SK-N-SH (cell line): Measurements from ENCODE around the gene MEGF10. TPM values are rescaled to one million over a fixed set of nuclear protein-coding genes. Genes with fewer than 3 reads are reported as not detected.
"Not testable (repeated sequence)": the region's sequence is repeated elsewhere in the genome, so short reads cannot be mapped to it uniquely, and the experiment has no call there.

ENCODE experiments used
- CTCF ChIA-PET: fragments of 300-600, 350-600 bp; formaldehyde crosslinking; extraction: SDS; loops from one replicate; lab custom pipeline; 2021; lab: Yijun Ruan, JAX
- POLR2A ChIA-PET: fragments of 350-600 bp; sonication (Branson Sonifier 250); formaldehyde crosslinking; extraction: SDS; loops from one replicate; lab custom pipeline; 2020; ENCODE audit warnings: antibody characterized with exemption, inconsistent platforms; lab: Yijun Ruan, JAX
- DNase-seq: peaks from one replicate; pipeline ENCODE4 v3.0.0; 2012
- H2AFZ ChIP-seq: fragments of 200-600 bp; sonication (generic); 2 replicates; pipeline ENCODE4 v1.8.1; 2016; ENCODE audit warnings: antibody characterized with exemption, mild to moderate bottlenecking, low read depth
- H3F3A ChIP-seq: fragments of 200-600 bp; sonication (generic); replicated peaks from 2 replicates; pipeline ENCODE3; 2016; ENCODE audit warnings: antibody characterized with exemption, mild to moderate bottlenecking; ENCODE audit not compliant: insufficient read depth
- H3K27ac ChIP-seq, 2 experiments: fragments of 200-500 bp in 1 of 2; fragments of 200-600 bp in 1 of 2; sonication (Bioruptor generic) in 1 of 2; sonication (generic), shearing (Covaris generic) in 1 of 2; 2 replicates each; pipeline versions ENCODE4 v1.5.1 to v1.6.1; 2014 to 2016; ENCODE audit warnings: low read depth in 2 of 2, inconsistent platforms in 1 of 2, low read length in 1 of 2, mild to moderate bottlenecking in 1 of 2, mixed read lengths in 1 of 2
- H3K27me3 ChIP-seq: fragments of 200-600 bp; sonication (generic), shearing (Covaris generic); 2 replicates; pipeline ENCODE4 v1.6.1; 2016; ENCODE audit warnings: mixed run types; ENCODE audit not compliant: insufficient read depth
- H3K36me3 ChIP-seq, 2 experiments: fragments of 200-500 bp in 1 of 2; fragments of 200-600 bp in 1 of 2; sonication (Bioruptor generic) in 1 of 2; sonication (generic) in 1 of 2; replicated peaks in 1 of 2; 2 replicates each; pipeline versions ENCODE3 to v1.5.1; 2014 to 2016; ENCODE audit warnings: low read length in 1 of 2, mild to moderate bottlenecking in 1 of 2; ENCODE audit not compliant: insufficient read depth in 2 of 2, control insufficient read depth in 1 of 2
- H3K4me1 ChIP-seq, 2 experiments: fragments of 200-500 bp in 1 of 2; fragments of 200-600 bp in 1 of 2; sonication (Bioruptor generic) in 1 of 2; sonication (generic), shearing (Covaris generic) in 1 of 2; 2 replicates each; pipeline versions ENCODE4 v1.5.1 to v1.6.1; 2014 to 2016; ENCODE audit warnings: low read depth in 1 of 2, low read length in 1 of 2, mixed run types in 1 of 2; ENCODE audit not compliant: insufficient read depth in 2 of 2, control insufficient read depth in 1 of 2
- H3K4me2 ChIP-seq: fragments of 200-600 bp; sonication (generic), shearing (Covaris generic); 2 replicates; pipeline ENCODE4 v1.6.1; 2017; ENCODE audit warnings: mixed run types
- H3K4me3 ChIP-seq, 2 experiments: fragments of 200-500 bp in 1 of 2; fragments of 200-600 bp in 1 of 2; sonication (Bioruptor generic) in 1 of 2; sonication (generic), shearing (Covaris generic) in 1 of 2; 2 replicates each; pipeline versions ENCODE4 v1.5.1 to v1.8.1; 2014 to 2016; ENCODE audit warnings: low read depth in 2 of 2, inconsistent platforms in 1 of 2, low read length in 1 of 2, mild to moderate bottlenecking in 1 of 2, mixed read lengths in 1 of 2, moderate library complexity in 1 of 2
- H3K79me2 ChIP-seq: fragments of 200-600 bp; sonication (generic); 2 replicates; pipeline ENCODE4 v1.8.1; 2017; ENCODE audit warnings: mild to moderate bottlenecking; ENCODE audit not compliant: insufficient read depth
- H3K9ac ChIP-seq: fragments of 200-600 bp; sonication (generic); 2 replicates; pipeline ENCODE4 v1.6.1; 2017; ENCODE audit warnings: mixed run types
- H3K9me2 ChIP-seq: fragments of 200-600 bp; sonication (generic); 2 replicates; pipeline ENCODE4 v1.6.1; 2017; ENCODE audit warnings: mixed run types
- H3K9me3 ChIP-seq: fragments of 200-600 bp; sonication (generic); 2 replicates; pipeline ENCODE4 v1.6.1; 2017; ENCODE audit warnings: mixed run types, mild to moderate bottlenecking, moderate library complexity
- H4K20me1 ChIP-seq: fragments of 200-600 bp; sonication (generic); 2 replicates; pipeline ENCODE4 v1.6.1; 2017; ENCODE audit warnings: mild to moderate bottlenecking, mixed run types; ENCODE audit not compliant: insufficient read depth
- CHD2 ChIP-seq: fragments of 150-350 bp; IDR thresholded peaks from 2 replicates; pipeline ENCODE4 v1.6.1; 2018; ENCODE audit warnings: low read length; ENCODE audit not compliant: partially characterized antibody
- CTCF ChIP-seq: fragments of 200-600 bp; sonication (generic); IDR thresholded peaks from 2 replicates; pipeline ENCODE4 v1.6.1; 2017; ENCODE audit warnings: antibody characterized with exemption, mild to moderate bottlenecking, moderate library complexity
- ELF1 ChIP-seq: IDR thresholded peaks from 2 replicates; pipeline ENCODE4 v1.4.0; 2012
- EP300 ChIP-seq, 2 experiments: IDR thresholded peaks; 2 replicates each; pipeline versions ENCODE4 v1.4.0 to v1.6.1; 2012; ENCODE audit warnings: borderline replicate concordance in 1 of 2, low read depth in 1 of 2, low read length in 1 of 2
- EZH2phosphoT487 ChIP-seq: fragments of 200-600 bp; sonication (generic); IDR thresholded peaks from 2 replicates; pipeline ENCODE4 v1.6.1; 2017; ENCODE audit warnings: low read depth, mixed run types, mild to moderate bottlenecking, antibody characterized with exemption, moderate library complexity, borderline replicate concordance
- FOSL2 ChIP-seq: IDR thresholded peaks from 2 replicates; pipeline ENCODE4 v1.4.0; 2012; ENCODE audit warnings: low read depth, mild to moderate bottlenecking, moderate library complexity, borderline replicate concordance
- GABPA ChIP-seq: IDR thresholded peaks from 2 replicates; pipeline ENCODE4 v1.4.0; 2012; ENCODE audit warnings: low read depth, mild to moderate bottlenecking
- JUND ChIP-seq: IDR thresholded peaks from 2 replicates; pipeline ENCODE4 v1.4.0; 2012
- MEF2A ChIP-seq: IDR thresholded peaks from 2 replicates; pipeline ENCODE4 v1.4.0; 2012; ENCODE audit warnings: low read depth, borderline replicate concordance
- NRF1 ChIP-seq: IDR thresholded peaks from 2 replicates; pipeline ENCODE4 v1.6.1; 2012; ENCODE audit warnings: low read depth, mild to moderate bottlenecking, low read length
- POLR2AphosphoS5 ChIP-seq: IDR thresholded peaks from 2 replicates; pipeline ENCODE4 v1.6.1; 2012; ENCODE audit warnings: low read depth, low read length
- RAD21 ChIP-seq: IDR thresholded peaks from 2 replicates; pipeline ENCODE4 v1.6.1; 2012; ENCODE audit warnings: mild to moderate bottlenecking, low read length
- RCOR1 ChIP-seq: fragments of 150-350 bp; IDR thresholded peaks from 2 replicates; pipeline ENCODE4 v1.6.1; 2017; ENCODE audit warnings: antibody characterized with exemption, low read length
- SIN3A ChIP-seq: IDR thresholded peaks from 2 replicates; pipeline ENCODE4 v1.6.1; 2012; ENCODE audit warnings: low read depth, mild to moderate bottlenecking, low read length, moderate library complexity, borderline replicate concordance
- SMC3 ChIP-seq: IDR thresholded peaks from 2 replicates; pipeline ENCODE4 v1.6.1; 2012; ENCODE audit warnings: low read depth, low read length, improper control_type of control experiment
- TAF1 ChIP-seq: IDR thresholded peaks from 2 replicates; pipeline ENCODE4 v1.6.1; 2012; ENCODE audit warnings: low read depth, mild to moderate bottlenecking, low read length, moderate library complexity, borderline replicate concordance
- TCF12 ChIP-seq: IDR thresholded peaks from 2 replicates; pipeline ENCODE4 v1.4.0; 2012
- USF1 ChIP-seq: IDR thresholded peaks from 2 replicates; pipeline ENCODE4 v1.4.0; 2012; ENCODE audit warnings: low read depth, borderline replicate concordance
- USF2 ChIP-seq: fragments of 150-350 bp; IDR thresholded peaks from 2 replicates; pipeline ENCODE4 v1.6.1; 2017; ENCODE audit warnings: antibody characterized with exemption, low read length, low read depth, borderline replicate concordance
- YY1 ChIP-seq: IDR thresholded peaks from 2 replicates; pipeline ENCODE4 v1.4.0; 2012; ENCODE audit warnings: low read depth, mild to moderate bottlenecking
- WGBS: methylation state at CpG from one replicate; pipeline ENCODE4 v1.1.6; 2017; ENCODE audit warnings: low lambda C conversion rate; 5-methylcytosine and 5-hydroxymethylcytosine counted together
- polyA plus RNA-seq, 3 experiments: library from polyadenylated mRNA; depleted of rRNA; stranded (reverse); fragments of >200 nt; gene quantifications; 2 replicates each; pipeline ENCODE4 v1.2.3, GENCODE V29; 2012
- TF ChIP-seq, protein P1 (sequence below): IDR thresholded peaks from 2 replicates; pipeline ENCODE4; 2012

MEGF10 gene
- polyA plus RNA-seq, 1 of the 3 experiments (the other 2 are of a cell fraction) = 1.1 TPM

DNA sequence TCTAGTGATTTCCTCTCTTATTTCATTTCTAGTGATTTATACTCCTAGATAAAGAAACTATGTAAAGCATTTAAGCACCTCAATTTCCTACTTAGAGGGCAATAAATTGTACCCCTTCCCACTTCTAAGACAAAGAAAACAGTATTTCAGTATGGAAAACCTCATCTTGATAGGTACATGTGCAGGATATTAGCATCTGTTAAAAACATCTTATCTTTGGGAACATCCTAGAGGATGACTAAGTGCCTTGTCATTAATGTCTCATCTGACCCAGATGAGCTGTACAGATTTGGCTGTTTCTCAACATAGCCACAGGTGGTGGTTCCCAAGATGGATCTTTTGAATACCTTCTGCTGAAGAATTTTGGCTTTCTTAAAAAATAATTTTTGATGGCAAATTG is 5.7 kb downstream of the MEGF10 start (continued):
- TF ChIP-seq CHD2 (no peak), USF1 (no peak), SMC3 (no peak), RAD21 (no peak), NRF1 (no peak), CTCF (no peak)
- TF ChIP-seq, all 33 proteins: peak for 14

GRCh38 chr5:127296894-127297293 is 6.3 kb downstream of the MEGF10 start:
- H3K27me3 ChIP-seq, H2AFZ ChIP-seq: not testable (repeated sequence)

DNA sequence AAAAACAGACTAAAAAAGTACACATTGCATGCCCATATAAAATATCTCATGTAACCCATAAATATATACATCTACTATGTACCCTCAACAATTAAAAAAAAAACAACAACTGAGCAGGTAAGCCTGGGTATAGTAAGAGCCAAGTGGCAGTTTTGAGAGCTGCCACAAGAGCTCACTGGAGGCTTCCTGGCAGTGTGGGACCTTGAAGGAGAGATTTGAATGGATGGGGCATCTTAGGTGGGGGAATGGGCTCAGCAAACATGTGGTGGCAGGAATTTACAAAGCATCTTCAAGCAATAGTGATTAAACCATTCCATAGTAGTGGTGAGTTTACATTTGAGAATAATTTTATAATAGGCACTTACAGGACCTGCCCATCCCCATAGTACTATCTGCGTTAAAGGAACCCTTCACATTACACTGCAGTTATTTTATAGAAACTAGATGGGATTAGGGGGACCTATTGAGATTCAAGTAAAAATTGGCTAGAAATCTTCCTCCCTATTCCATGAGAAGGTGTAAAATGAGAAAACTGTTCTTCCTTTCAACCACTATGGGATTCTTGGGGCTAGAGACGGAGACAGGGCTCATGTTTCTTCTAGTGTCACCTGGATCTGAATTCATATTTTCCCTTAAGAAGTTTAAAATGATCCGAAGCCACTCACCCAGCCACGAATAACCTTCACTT is 6.9 kb downstream of the MEGF10 start:
- POLR2A ChIA-PET = no interaction called here
- peaks cover 5% of the 10 kb centered on the region for H3F3A ChIP-seq
- CTCF ChIA-PET = interaction anchor here (0.9 to 1.0 kb wide), 2 partner anchors 144 to 196 kb away, joined by 3 to 4 read pairs; no protein-coding TSS in a partner anchor
- no peak for TF ChIP-seq GABPA
- no peak for TF ChIP-seq SIN3A
- no peak for TF ChIP-seq ELF1
- TF ChIP-seq YY1 = no peak
- TF ChIP-seq FOSL2 = no peak
- TF ChIP-seq, protein P1, sequence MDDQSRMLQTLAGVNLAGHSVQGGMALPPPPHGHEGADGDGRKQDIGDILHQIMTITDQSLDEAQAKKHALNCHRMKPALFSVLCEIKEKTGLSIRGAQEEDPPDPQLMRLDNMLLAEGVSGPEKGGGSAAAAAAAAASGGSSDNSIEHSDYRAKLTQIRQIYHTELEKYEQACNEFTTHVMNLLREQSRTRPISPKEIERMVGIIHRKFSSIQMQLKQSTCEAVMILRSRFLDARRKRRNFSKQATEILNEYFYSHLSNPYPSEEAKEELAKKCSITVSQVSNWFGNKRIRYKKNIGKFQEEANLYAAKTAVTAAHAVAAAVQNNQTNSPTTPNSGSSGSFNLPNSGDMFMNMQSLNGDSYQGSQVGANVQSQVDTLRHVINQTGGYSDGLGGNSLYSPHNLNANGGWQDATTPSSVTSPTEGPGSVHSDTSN = no peak
- TF ChIP-seq RCOR1 = no peak
- TF ChIP-seq JUND = no peak
- TF ChIP-seq EP300 (IDR thresholded peaks at IDR 0.05; ENCODE audit: borderline replicate concordance in 1 of 2, low read depth in 1 of 2, low read length in 1 of 2) = no peak
- no peak for TF ChIP-seq TAF1
- TF ChIP-seq SMC3 = no peak
- TF ChIP-seq RAD21 = no peak
- TF ChIP-seq TCF12 = no peak
- TF ChIP-seq MEF2A = no peak
- no peak for TF ChIP-seq EZH2phosphoT487
- TF ChIP-seq POLR2AphosphoS5 = no peak
- no peak for TF ChIP-seq USF2

More at GRCh38 chr5:127296894-127297293, 6.3 kb downstream of the MEGF10 start:
- H3K9ac ChIP-seq, H4K20me1 ChIP-seq, H3K36me3 ChIP-seq, H3F3A ChIP-seq, H3K4me1 ChIP-seq, H3K27ac ChIP-seq, POLR2A ChIA-PET, H3K4me3 ChIP-seq, H3K9me3 ChIP-seq, H3K4me2 ChIP-seq, DNase-seq, H3K9me2 ChIP-seq, H3K79me2 ChIP-seq: not testable (repeated sequence)
- CTCF ChIA-PET = interaction anchor here (0.9 kb wide), 1 partner anchor 145 kb away, joined by 4 read pairs; no protein-coding TSS in a partner anchor
- 58% methylated on average over 5 of the region's 5 CpGs for WGBS

More for the DNA sequence above, 6.9 kb downstream of the MEGF10 start:
- H3K9me2 ChIP-seq = no peaks in the 10 kb centered on the region
- H4K20me1 ChIP-seq = no peaks in the 10 kb centered on the region
- H3K4me1 ChIP-seq = no peaks in the 10 kb centered on the region; a peak in 2 of 4 replicates
- no peaks in the 10 kb centered on the region for H3K36me3 ChIP-seq
- H3K27ac ChIP-seq = no peak overlapping the region
- no peak overlapping the region for H3K4me2 ChIP-seq
- WGBS = 59% methylated on average over 4 of the region's 4 CpGs
- H3K79me2 ChIP-seq = no peaks in the 10 kb centered on the region
- no peaks in the 10 kb centered on the region for H3K9me3 ChIP-seq
- no peak for DNase-seq
- H3K9ac ChIP-seq = no peak overlapping the region
- H3K27me3 ChIP-seq = no peaks in the 10 kb centered on the region
- no peak overlapping the region for H3K4me3 ChIP-seq
- H2AFZ ChIP-seq = no peak overlapping the region
